Activated CD4-positive, alpha-beta T cell treated with anti-CD3 and anti-CD28 coated beads, Interleukin-2, amount 50 U/mL, for 24 hours (primary cell): ENCODE data around the gene ATP5F1C.
"Not testable (repeated sequence)": the region's sequence is repeated elsewhere in the genome, so short reads cannot be mapped to it uniquely, and the experiment has no call there.

Source experiments
- DNase-seq, 2 donors: peaks; one replicate each; pipeline ENCODE4 v3.0.0-alpha.2; 2020; ENCODE audit warnings: low read depth in 1 of 2, low spot score in 1 of 2

The ATP5F1C gene

DNA sequence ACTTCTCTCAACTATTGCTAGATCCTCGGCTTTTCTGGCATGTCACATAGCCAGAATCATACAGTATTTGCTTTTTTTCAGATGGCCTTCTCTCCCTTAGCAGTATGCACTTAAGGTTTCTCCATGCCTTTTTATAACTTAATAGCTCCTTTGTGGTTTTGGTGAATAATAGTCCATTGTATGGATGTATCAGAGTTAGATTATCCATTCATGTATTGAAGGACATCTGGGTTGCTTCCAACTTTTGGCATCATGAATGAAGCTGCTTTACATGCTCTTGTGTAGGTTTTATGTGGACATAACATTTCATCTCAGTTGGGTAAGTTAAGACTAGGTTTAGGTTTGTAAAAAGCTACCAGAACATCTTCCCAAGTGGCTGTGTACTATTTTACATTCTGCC lies 4.6 kb downstream of the ATP5F1C start:
- no peak for DNase-seq

DNA sequence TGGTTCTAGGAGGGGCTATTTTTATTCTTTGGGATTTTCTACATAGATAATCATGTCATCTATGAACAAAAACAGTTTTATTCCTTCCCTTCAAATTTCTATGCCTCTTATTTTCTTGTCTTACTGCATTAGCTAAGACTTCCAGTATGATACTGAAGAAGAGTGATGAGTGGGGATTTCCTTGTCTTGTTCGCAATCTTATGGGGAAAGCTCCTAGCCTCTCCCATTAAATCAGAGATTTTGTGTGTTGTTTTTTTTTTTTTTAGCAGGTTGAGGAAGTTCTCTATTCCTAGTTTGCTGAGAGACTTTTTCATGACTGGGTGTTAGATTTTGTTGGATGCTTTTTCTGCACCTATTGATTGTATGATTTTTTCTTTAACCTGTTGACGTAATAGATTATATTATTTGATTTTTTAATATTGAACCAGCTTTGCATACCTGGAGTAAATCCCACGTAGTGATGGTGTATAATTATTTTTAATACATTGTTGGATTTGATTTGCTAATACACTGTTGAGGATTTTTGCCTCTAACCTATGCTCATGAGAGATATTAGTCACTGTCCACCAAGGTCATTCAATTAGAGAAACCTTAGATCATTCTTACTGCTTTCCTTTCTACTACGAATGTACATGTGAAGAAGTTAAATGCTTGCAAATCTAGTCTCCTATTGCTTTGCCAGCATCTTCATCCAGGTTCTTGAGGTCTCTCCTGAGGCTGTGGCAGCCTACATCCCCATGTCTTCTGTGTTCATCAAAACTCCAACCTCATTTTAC lies 6.5 kb downstream of the ATP5F1C start:
- DNase-seq, result no peak

DNA sequence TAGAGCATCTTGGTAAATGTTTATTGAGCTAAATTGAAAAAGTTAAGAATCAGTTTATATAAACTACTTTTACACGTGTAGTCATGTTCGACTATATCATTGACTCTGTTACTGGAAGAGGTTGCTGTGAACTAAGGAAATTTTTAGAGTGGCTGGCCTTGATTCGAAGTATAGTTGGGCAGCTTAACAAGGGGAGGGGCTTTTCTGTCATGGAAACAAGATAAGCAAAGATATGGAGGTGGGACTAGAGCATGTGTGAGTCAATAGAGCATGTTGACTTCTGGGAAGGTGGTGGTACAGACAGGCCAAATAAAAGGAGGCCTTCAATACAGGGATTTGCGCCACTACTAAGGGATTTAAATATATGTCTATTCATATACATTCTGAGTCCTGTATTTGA lies 7.6 kb downstream of the ATP5F1C start:
- DNase-seq, result no peak

DNA sequence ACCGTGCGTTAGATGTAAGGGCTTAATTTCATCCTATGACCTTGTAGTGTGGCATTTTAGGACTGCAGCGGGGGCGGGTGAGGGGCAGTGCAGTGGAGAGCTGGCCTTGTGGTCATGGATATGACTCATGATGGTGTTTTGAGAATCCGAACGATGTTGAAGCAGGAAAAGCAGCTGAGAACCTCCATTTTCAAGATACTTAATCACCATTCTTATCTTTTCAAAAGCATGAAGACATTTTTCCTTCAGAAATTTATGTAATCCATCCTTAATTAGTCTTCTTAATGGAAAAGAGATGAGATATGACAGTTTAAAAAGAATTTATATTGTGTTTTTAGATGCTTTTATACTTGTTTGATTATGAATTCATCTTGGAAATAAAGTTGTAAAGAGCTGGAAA lies 9.6 kb downstream of the ATP5F1C start:
- no peak for DNase-seq

DNA sequence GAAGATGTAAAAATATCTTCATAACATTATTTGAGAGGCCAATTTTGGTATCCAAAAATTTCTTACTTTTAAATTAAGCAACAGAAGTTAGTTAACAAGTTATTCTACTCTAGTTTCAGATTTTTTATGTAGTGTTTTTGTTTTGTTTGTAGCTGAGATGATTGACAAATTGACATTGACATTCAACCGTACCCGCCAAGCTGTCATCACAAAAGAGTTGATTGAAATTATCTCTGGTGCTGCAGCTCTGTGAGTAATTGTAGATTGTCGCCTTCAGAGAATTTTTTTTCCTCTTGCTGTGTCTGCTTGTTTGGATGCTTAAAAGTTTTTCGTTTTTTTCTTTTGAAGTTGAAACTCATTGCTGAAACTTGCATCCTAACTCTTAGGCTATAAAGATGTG lies 14.6 kb downstream of the ATP5F1C start:
- DNase-seq, result no peak

DNA sequence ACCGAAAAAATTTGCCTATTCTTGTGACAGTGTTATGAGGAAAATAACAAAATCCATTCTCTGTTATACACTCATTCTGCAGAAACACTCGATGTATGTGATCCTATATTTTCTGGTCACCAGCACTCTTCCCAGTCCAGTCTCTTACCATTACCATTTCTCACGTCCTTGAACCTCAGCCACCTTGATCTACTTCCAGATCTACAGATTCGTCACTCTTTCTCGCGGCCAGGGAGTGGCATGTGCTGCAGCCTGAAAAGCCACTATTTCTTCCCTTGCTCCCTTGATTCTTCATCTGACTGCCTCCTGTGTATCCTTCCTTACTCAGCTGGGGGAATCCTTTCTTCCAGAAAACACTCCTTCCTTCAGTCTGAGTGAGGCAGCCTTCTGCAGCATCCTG lies 16.2 kb downstream of the ATP5F1C start:
- no peak for DNase-seq

DNA sequence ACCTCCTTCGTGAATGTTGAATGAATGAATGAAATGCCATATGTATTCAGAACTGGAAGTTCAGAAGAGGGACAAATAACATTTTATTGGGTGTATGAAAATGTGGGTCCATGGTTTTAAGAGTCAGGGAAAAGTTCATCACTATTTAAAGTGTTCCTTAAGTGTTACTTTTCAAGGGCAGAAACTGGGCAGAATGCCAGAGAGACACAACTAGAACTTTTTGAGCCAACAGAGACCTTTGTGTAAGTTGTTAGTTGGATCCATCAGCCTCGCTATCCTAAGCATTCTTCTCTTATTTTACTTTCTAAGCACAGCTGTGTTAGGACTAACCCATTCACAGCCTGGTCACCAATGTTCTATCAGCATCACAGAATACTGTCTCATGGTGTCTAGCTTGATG lies 16.8 kb downstream of the ATP5F1C start:
- DNase-seq, result no peak

DNA sequence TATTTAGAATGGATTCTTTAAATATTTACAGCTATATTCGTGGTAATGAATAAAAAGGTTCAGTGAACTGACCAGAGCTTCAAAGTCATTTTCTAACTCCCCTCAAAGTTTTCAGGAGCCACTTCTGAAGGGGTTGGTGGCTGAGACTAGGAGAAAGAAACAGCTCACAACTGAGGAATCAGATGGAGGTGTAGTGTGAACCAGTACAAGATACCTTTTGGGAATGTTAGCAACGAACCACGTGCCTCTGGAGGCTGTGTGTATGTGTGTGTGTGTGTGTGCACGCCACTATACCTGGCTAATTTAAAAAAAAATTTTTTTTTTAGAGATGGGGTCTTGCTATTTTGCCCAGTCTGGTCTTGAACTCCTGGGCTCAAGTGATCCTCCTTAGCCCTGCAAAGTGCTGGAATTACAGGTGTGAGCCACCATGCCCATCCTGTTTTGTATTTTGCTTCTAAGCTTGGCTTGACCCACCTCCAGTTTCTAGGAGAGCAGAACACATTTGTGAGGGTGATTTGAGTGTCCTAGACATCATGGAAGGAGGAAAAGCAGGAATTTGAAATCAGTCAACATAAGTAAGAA lies 20.8 kb downstream of the ATP5F1C start:
- DNase-seq, result no peak

DNA sequence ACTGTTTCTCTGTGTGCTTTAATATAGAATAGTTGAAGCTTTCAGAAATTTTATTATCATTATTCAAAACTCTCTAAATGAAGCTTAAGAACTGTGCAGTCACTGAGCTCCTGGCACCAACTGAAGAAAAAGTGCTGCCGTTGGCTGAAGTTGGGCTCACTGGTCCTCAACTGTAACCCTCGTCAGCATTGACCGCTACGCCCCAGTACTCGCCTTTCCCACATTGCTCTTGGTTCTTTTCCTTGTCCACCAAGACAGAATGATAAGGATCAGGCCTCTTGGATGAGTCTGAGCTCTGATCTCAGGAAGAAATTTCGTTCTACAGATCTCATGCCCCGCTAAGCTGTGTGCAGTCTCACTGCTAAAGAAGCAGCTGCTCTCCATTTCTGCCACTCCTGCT lies 22.5 kb downstream of the ATP5F1C start:
- DNase-seq, result no peak

DNA sequence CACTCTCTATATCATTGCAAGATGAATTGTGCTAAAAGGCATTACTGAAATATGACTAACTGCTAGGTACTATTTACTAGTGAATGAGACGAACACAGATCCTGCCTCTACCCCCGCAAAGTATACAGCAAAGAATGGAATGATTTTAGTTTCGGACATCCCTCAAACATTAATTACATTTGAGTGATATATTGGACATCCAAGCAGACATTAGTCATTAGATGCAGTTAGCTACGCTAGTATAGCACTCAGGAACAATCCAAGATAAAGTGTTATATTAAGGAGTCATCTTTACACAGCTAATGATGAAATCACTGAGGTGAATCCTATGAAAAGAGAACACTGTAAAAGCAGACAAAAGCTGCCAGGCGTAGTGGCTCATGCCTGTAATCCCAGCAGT lies 23.0 kb downstream of the ATP5F1C start:
- DNase-seq, result no peak

DNA sequence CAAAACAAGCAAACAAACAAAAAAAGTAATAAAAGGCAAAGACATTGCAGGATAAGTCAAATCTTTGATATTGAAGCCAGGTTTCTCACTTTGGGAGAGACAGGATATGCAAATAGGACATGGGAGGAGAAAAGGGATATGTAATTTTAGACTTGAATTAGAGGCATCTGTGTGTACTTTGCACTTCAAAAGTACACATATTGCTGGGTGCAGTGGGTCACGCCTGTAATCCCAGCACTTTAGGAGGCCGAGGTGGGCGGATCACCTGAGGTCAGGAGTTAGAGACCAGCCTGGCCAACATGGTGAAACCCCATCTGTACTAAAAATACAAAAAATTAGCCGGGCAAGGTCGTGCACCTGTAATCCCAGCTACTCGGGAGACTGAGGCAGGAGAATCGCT lies 23.8 kb downstream of the ATP5F1C start:
- DNase-seq, result not testable (repeated sequence)

DNA sequence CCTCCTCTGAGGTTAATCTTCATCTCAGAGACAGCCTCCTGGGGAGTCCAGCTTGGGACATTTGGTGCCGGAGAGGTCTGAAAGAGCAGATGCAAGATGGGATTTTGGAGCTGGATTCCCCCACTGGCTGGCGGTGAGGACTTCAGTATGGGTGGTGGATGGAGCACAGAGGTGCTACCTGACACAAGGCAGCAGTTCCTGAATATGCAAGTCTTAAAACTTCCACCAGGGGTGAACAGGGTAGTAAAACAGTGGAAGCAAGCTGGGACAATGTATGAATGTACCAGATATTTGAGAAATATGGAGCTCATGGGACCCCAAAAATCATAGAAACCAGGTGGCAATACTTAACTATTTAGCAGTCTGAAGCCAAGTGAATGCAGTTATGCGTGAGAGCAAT lies 25.5 kb downstream of the ATP5F1C start:
- DNase-seq, result no peak

DNA sequence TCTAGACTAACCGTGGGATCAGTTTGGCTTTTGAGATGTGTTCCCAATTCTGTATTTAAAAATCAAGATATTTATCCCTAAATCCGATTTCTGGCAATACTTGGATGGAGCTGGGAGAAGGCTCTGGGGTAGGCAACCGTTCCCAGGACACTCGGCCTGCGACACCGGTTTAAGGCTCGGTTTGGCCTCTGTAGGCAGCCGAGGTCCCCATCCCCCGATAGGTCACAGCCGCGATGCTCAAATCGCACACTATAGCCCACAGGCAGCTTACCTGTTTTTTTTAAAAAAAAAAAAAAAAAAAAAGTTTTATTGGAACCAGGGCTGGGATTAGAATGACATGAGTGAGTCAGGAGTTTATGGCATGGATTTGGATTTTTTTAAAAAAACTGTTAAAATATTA lies 29.6 kb downstream of the ATP5F1C start:
- DNase-seq, result no peak

DNA sequence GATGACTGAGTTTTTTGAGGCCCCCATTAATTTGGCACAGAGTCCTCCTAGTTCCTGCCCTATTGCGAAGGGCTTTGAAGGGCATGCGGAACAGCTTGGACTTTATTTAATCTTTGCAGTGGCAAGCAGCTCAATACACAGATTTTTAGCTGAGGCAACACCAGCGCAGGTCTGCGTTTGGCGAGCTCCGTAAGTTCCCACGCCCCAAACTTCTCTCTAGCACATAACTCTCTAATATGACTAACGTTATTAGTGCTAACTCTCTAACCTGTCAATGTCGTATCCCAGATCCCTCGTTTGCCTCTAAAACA lies 30.0 kb downstream of the ATP5F1C start:
- no peak for DNase-seq

DNA sequence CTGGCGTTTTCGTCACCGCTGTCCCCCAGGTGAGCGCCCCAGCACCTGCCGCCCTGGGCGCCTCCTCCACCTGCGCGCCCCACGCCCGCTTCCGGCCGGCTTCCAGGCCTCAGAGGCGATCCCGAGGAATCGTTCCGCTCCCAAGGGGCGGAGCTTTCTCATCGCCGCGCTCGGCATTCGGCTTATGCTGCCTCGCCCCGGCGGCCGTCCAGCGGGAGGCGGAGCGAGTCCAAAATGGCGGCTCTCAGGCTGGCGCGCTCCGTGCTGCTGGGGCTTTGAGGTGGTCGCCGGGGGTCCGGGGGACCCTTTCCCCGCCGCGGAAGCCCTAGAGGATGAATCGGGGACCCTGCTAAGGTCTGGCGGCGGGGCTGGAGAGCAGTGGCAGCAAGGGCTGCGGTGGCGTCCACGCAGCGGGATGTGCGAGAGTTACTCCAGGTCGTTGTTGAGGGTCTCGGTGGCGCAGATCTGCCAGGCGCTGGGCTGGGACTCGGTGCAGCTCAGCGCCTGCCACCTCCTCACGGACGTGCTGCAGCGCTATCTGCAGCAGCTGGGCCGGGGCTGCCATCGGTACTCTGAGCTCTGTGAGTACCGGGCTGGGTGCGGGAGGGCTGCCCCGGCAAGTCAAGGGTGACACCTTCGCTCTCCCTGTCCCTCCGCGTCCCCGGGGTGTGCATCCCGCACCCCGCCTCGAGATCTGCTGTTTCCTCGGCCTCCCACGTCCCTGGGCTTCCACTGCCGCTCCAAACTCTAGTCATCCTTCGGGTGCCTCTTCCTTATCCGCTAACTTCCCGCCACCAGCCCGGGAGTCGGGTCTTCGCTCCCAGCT lies 30.5 kb downstream of the ATP5F1C start, which contains the start of gene TAF3:
TAF3 (plus strand) TSS at position 211 of the 826 bp plus-strand sequence; CDS start at position 416, 205 bp downstream.
- peak; percentile 85 to 89 for DNase-seq

DNA sequence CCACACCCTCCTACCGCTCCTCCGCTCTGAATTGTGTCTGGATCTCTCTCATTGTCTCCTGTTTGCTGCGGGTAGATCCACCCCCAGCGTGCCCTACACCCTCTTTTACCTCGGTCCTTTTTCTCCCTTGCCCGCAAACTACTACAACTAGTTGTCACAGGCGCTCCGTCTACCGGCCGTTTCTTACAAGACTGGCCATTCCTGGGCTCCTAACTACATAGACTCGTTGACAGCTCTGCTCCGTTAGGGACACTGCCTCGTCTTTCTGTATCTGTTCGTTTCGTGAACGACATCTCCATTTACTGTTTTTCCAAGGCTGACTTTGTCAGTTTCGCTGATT lies 31.1 kb downstream of the ATP5F1C start:
- peak in 1 of 2 donors; percentile 15 for DNase-seq

DNA sequence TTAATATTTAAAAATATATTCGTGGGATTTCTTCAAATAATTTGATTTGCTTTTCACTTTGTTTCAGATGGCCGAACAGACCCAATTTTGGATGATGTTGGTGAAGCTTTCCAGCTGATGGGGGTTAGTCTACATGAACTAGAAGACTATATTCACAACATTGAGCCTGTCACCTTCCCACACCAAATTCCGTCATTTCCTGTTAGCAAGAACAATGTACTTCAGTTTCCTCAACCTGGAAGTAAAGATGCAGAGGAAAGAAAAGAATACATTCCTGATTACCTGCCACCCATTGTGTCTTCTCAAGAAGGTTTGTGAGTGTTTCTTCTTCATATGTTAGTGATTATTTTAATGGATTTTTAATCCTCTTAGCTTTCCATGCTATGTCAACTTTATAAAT lies 36.3 kb downstream of the ATP5F1C start:
- DNase-seq, result no peak

DNA sequence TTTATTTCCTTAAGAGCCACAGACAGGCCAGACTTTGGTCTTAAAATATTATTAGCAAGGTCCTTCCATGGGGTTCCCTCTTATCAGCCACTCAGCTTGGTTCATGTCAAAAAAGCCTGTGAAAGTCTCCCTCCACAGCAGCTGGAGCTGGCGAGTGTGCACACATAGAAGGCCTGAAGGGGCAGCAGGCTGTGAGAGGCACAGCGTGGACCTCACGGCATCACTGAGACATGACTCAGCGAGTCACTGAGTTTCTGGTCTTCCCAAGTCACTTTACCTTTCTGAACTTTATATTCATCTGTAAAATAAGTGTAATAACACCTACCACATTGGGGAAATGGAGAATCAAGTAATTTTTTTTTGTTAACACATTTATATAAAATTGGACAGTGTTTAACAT lies 39.0 kb downstream of the ATP5F1C start:
- DNase-seq, result no peak

DNA sequence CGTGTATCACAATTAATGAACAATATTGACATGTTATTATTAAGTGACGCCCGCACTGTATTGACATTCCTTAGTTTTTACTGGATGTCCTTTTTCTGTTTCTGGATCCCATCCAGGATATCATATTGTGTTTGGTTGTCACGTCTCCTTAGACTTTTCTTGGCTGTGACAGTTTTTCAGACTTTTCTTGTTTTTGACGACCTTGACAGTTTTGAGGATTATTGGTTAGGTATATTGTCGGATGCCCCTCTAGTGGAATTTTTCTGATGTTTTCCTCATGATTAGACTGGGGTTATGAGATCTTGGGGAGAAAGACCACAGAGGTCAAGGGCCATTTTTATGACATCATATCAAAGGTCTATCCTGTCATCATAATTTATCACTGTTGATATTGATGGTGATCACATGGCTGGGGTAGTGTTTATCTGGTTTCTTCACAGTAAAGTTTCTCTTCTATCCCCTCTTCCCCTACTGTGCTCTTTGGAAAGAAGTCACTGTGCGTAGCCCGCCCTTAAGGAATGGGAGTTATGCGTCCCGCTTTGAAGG lies 41.4 kb downstream of the ATP5F1C start:
- DNase-seq, result no peak

DNA sequence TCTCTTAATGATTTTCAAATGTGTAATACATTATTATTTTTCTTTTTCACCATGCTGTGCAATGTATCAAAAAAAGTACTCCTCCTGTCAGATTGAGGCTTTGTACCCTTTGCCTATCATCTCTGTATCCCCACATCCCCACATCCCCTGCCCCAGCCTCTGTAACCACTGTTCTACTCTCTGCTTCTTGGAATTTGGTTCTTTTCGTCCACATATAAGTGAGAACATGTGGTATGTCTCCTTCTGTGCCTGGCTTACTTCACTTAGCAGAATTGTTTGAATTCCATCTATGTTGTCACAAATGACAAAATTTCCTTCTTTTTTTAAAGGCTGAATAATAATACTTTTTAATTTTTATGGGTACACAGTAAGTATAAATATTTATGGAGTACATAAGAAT lies 44.1 kb downstream of the ATP5F1C start:
- DNase-seq, result no peak

DNA sequence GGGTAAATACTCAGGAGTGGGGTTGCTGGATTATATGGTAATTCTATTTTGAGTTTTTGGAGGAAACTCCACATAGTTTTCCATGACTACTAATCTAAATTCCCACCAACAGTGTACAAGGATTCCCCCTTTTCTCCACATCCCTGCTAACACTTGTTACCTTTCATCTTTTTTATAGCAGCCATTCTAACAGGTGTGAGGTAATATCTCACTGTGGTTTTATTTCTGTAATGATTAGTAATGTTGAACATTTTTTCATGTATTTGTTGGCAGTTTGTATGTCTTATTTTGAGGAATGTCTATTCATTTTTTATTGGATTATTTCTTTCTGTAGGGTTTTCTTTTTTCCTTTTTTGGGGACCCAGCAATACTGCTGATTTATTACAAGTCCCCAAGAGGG lies 45.2 kb downstream of the ATP5F1C start:
- DNase-seq, result no peak

DNA sequence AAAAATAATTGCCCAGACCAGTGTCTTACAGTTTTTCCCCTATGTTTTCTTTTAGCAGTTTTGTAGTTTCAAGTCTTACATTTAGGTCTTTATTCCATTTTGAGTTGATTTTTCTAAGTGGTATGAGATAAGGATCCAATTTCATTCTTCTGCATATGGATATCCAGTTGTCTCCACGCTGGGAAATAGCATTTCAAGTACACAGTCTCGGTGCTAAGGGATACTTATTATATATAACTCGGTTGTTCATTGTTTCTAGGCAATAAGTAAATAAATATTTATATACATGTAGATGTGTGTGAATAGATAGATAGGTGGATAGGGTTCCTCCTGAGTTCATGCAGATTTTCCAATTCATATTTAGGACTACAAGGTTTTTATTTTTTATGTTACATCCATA lies 46.3 kb downstream of the ATP5F1C start:
- no peak for DNase-seq
